Esophagus squamous epithelium (tissue), 5 donors: ENCODE data around the gene F5. TPM values are rescaled to one million over a fixed set of nuclear protein-coding genes. Genes with fewer than 3 reads are reported as not detected.

Experiments
- DNase-seq: peaks from one replicate; lab custom pipeline; 2025; lab: John Stamatoyannopoulos, UW
- H3K27ac ChIP-seq, 4 donors: fragments of 200-600 bp; sonication (generic); one replicate each; pipeline ENCODE4 v1.5.1; 2016 to 2019; ENCODE audit warnings: mild to moderate bottlenecking in 1 of 4
- H3K27me3 ChIP-seq, 4 donors: fragments of 200-600 bp; sonication (generic); 1 replicate in 3 of 4; 2 replicates in 1 of 4; pipeline versions ENCODE4 v1.5.1 to v1.6.0; 2017 to 2021; ENCODE audit warnings: antibody characterized with exemption in 1 of 4
- H3K36me3 ChIP-seq, 3 donors: fragments of 200-600 bp; sonication (generic); one replicate each; pipeline ENCODE4 v1.5.1; 2016 to 2019
- H3K4me1 ChIP-seq, 3 donors: fragments of 200-600 bp; sonication (generic); one replicate each; pipeline ENCODE4 v1.5.1; 2017 to 2019
- H3K4me3 ChIP-seq, 4 donors: fragments of 200-600 bp; sonication (generic); 1 replicate in 3 of 4; 2 replicates in 1 of 4; pipeline ENCODE4 v1.5.1; 2016 to 2019; ENCODE audit warnings: mild to moderate bottlenecking in 2 of 4, moderate library complexity in 1 of 4
- H3K9me3 ChIP-seq, 3 donors: fragments of 200-600 bp; sonication (generic); one replicate each; pipeline ENCODE4 v1.5.1; 2016 to 2019
- POLR2A ChIP-seq, 4 donors: fragments of 450-650 bp; IDR thresholded peaks; one replicate each; pipeline ENCODE4 v1.6.1; 2017; ENCODE audit warnings: antibody characterized with exemption in 4 of 4, mild to moderate bottlenecking in 4 of 4, moderate library complexity in 3 of 4
- whole genome bisulfite sequencing, 2 donors: methylation state at CpG; one replicate each; pipeline ENCODE4 v1.1.5; 2018; 5-methylcytosine and 5-hydroxymethylcytosine counted together
- intact Hi-C: fragments of 100-400 bp; cut with DNase I; formaldehyde crosslinking; loops from one replicate; pipeline ENCODE4 v1.15.0; 2022
- total RNA-seq, 4 donors: library from RNA; depleted of rRNA; stranded (reverse); fragments of >200 nt; gene quantifications; one replicate each; pipeline ENCODE4 v1.1.0, GENCODE V29; 2016
- TF ChIP-seq, protein P1 (sequence below), 6 experiments: fragments of 450-650 bp in 4 of 6; fragments of 200-600 bp in 2 of 6; sonication (generic) in 2 of 6; IDR thresholded peaks; one replicate each; pipeline ENCODE4 v1.5.1; 2016 to 2019; ENCODE audit warnings: antibody characterized with exemption in 6 of 6, mild to moderate bottlenecking in 4 of 6, moderate library complexity in 4 of 6
- donor health status: DM: yes; HTN: yes; CAD: no.

The F5 gene
- total RNA-seq, 4 donors from 2014 or later: 0.13 to 0.41 TPM; not detected in 2

DNA sequence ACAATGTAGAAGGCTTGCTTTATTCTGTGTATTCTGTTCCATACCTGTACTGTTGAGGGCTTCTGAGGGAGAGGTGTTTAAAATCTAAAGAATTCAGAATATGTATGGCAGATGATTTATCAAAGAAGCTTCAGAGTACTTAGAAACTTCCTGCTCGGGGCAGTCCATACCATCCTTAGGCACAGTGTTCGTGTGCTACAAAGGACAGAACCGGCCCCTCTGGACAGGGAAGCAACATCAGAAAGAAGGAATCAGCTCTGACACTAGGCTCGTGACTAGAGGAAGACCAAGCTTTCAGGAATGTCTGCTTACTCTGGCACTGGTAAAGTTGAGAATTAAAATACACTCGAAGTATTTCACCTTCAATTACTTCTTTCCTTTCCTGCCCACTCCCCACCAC is 29.5 kb upstream of the F5 start:
- Histone ChIP-seq H3K27me3 (no peaks in the 10 kb centered on the region), H3K36me3 (no peaks in the 10 kb centered on the region), H3K4me1 (no peaks in the 10 kb centered on the region), H3K4me3 (no peak overlapping the region), H3K9me3 (no peaks in the 10 kb centered on the region), H3K27ac (no peak overlapping the region)
- WGBS, 2 donors: 46 to 58% methylated on average over 5 of the region's 5 CpGs
- DNase-seq: no peak
- TF ChIP-seq POLR2A (IDR thresholded peaks at IDR 0.05): no peak
- TF ChIP-seq, protein P1, sequence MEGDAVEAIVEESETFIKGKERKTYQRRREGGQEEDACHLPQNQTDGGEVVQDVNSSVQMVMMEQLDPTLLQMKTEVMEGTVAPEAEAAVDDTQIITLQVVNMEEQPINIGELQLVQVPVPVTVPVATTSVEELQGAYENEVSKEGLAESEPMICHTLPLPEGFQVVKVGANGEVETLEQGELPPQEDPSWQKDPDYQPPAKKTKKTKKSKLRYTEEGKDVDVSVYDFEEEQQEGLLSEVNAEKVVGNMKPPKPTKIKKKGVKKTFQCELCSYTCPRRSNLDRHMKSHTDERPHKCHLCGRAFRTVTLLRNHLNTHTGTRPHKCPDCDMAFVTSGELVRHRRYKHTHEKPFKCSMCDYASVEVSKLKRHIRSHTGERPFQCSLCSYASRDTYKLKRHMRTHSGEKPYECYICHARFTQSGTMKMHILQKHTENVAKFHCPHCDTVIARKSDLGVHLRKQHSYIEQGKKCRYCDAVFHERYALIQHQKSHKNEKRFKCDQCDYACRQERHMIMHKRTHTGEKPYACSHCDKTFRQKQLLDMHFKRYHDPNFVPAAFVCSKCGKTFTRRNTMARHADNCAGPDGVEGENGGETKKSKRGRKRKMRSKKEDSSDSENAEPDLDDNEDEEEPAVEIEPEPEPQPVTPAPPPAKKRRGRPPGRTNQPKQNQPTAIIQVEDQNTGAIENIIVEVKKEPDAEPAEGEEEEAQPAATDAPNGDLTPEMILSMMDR (IDR thresholded peaks at IDR 0.05): no peak
- intact Hi-C loops: no loop called here

DNA sequence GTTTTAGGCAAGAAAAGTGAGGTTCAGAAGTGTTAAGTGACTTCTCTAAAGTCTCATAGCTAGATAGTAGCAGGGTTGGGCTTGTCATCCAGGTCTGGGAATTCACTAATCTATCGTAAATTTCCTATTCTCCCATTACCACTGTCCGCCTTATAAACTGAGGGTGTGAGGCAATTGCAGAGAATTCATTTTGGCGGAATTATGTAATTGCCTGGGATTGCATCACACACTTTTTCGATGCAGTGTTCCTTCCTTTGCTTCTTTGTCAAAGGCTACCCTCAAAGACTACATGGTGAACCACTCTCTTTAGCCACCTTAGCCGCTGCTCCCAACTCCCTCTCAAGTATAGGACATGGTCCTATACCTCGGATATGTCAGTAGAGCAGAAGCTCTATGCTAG is 24.6 kb upstream of the F5 start:
- WGBS, 2 donors: 71 to 80% methylated on average over 6 of the region's 6 CpGs
- H3K4me1 ChIP-seq: no peaks in the 10 kb centered on the region
- intact Hi-C loops: no loop called here

DNA sequence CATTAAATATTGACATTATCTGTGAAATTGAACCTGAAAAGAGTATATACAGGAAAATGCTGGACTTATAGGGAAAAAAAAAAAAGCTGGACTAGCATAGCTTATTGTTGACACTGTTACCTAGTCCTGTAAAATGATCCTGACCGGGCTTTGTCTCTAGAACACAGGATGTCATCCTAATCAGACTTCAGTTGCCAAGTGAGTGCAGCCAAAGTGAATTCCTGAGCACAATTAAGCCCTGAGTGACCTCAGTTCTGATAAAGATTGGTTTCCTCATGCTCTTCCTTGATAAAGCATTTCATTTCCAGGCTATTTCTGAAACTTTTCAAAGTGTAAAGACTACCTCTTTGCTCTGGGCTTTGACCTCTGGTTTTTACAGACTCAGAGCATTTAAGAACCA is 23.8 kb upstream of the F5 start:
- H3K36me3 ChIP-seq: no peaks in the 10 kb centered on the region
- H3K9me3 ChIP-seq: no peaks in the 10 kb centered on the region
- H3K27ac ChIP-seq: no peak overlapping the region
- no peaks in the 10 kb centered on the region for H3K4me1 ChIP-seq
- H3K4me3 ChIP-seq: no peak overlapping the region
- intact Hi-C loops: no loop called here
- H3K27me3 ChIP-seq: no peaks in the 10 kb centered on the region
- TF ChIP-seq, protein P1 (IDR thresholded peaks at IDR 0.05): no peak
- no peak for TF ChIP-seq POLR2A (IDR thresholded peaks at IDR 0.05)
- 0 to 36% methylated on average over 1 of the region's 1 CpG for WGBS, 2 donors
- no peak for DNase-seq

More for the DNA sequence above, 24.6 kb upstream of the F5 start:
- Histone ChIP-seq H3K4me3 (no peak overlapping the region), H3K27ac (peak overlapping the region in 1 of 4 donors; percentile 7), H3K9me3 (no peaks in the 10 kb centered on the region), H3K27me3 (no peaks in the 10 kb centered on the region), H3K36me3 (no peaks in the 10 kb centered on the region)
- no peak for DNase-seq
- TF ChIP-seq, protein P1 (IDR thresholded peaks at IDR 0.05): no peak
- no peak for TF ChIP-seq POLR2A (IDR thresholded peaks at IDR 0.05)

DNA sequence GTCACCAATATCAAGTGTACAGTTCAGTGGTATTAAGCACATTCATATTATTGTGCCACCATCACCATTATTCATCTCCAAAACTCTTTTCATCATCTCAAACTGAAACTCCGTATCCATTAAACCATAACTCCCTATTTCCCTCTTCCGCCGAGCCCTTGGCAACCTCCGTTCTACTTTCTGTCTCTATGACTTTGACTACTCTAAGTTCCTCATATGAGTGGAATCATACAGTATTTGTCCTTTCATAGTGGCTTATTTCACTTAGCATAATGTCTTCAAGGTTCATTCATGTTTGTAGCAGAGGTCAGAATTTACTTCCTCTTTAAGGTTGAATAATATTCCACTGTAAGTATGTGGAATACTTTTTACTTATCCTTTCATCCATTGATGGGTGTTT is 21.9 kb upstream of the F5 start:
- H3K4me3 ChIP-seq: no peak overlapping the region
- 89 to 94% methylated on average over 4 of the region's 4 CpGs for WGBS, 2 donors
- H3K36me3 ChIP-seq: no peaks in the 10 kb centered on the region
- H3K27ac ChIP-seq: no peak overlapping the region
- no peak for DNase-seq
- no peaks in the 10 kb centered on the region for H3K4me1 ChIP-seq
- intact Hi-C loops: no loop called here
- no peaks in the 10 kb centered on the region for H3K27me3 ChIP-seq
- no peak for TF ChIP-seq POLR2A (IDR thresholded peaks at IDR 0.05)
- TF ChIP-seq, protein P1 (IDR thresholded peaks at IDR 0.05): no peak
- H3K9me3 ChIP-seq: no peaks in the 10 kb centered on the region

DNA sequence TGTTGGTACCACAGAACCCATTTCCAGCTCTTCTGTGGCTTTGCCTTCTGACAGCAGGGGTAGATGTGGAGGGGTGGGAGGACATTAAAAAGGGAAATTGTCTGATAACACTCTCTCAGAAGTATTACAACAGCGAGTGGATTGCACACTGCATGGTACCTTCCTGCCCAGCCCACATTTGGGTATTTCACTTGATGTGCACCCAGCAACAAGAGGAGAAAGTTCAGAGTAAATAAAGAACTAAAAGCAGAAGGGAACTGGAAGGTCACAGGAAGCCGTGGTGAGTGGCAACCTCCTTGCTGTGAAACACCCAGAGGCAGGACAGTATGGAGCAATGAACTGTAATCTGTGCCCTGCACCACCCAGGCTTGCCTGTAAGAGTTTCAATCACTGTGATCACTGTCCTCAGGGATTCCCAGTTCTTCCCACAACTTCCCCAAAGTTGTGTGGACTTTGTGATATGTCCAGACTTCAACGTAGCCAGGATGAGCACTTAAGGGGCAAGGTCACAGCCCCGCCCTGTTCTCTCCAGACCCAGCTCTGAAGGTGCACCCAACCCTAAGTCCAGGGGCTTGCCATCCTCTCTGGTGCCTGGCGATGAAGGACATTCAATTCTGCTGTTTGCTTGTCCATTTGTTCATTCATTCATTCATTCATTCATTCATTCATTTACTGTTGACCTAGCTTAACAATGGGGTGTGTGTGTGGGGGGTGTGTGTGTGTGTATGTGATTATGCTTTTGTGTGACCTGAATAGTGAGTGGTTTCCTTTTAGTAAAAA is 18.7 kb upstream of the F5 start:
- DNase-seq: no peak
- H3K4me1 ChIP-seq: no peaks in the 10 kb centered on the region
- 47% methylated on average over 5 of the region's 5 CpGs for WGBS, 2 donors
- TF ChIP-seq, protein P1 (IDR thresholded peaks at IDR 0.05): no peak
- H3K4me3 ChIP-seq: no peak overlapping the region
- no peaks in the 10 kb centered on the region for H3K27me3 ChIP-seq
- intact Hi-C loops: no loop called here
- no peak overlapping the region for H3K27ac ChIP-seq
- H3K9me3 ChIP-seq: no peaks in the 10 kb centered on the region
- no peaks in the 10 kb centered on the region for H3K36me3 ChIP-seq
